HAP-1 (cell line): ENCODE results near the gene MYRIP.
A peak's percentile ranks its signal among the peaks of the same experiment; 100 is the strongest.

ENCODE experiments used
- DNase-seq, 2 experiments: peaks; one replicate each; pipeline ENCODE4 v3.0.0-alpha.2; 2016 to 2020; ENCODE audit warnings: low spot score in 2 of 2
- H3K27me3 ChIP-seq: fragments of 250-450 bp; sonication (Bioruptor Pico); 2 replicates; pipeline ENCODE4 v1.5.1; 2020; ENCODE audit warnings: low read depth, mild to moderate bottlenecking, moderate library complexity
- H3K36me3 ChIP-seq: fragments of 250-450 bp; sonication (Bioruptor Pico); replicated peaks from 2 replicates; pipeline ENCODE4 v1.5.1; 2020; ENCODE audit warnings: mild to moderate bottlenecking
- H3K4me1 ChIP-seq: fragments of 250-450 bp; sonication (Bioruptor Pico); 2 replicates; pipeline ENCODE4 v1.5.1; 2020; ENCODE audit warnings: mild to moderate bottlenecking
- H3K4me3 ChIP-seq: fragments of 250-450 bp; sonication (Bioruptor Pico); 2 replicates; pipeline ENCODE4 v1.5.1; 2020; ENCODE audit warnings: mild to moderate bottlenecking, moderate library complexity
- H3K9me3 ChIP-seq: fragments of 250-450 bp; sonication (Bioruptor Pico); 2 replicates; pipeline ENCODE4 v1.5.1; 2020; ENCODE audit warnings: mild to moderate bottlenecking, moderate library complexity
- in situ Hi-C: fragments of 300-500 bp; cut with MboI; formaldehyde crosslinking; loops from 3 replicates; pipeline ENCODE4 v1.14.3; 2020; ENCODE audit warnings: low sequenced_read_pairs, inconsistent platforms, mixed read lengths

Gene MYRIP

GRCh38 chr3:39972508-39972907 is 163.1 kb downstream of the MYRIP start:
- in situ Hi-C loops = no loop called here
- H3K27me3 ChIP-seq = no peaks in the 10 kb centered on the region
- no peak for DNase-seq
- H3K4me1 ChIP-seq = no peaks in the 10 kb centered on the region
- no peaks in the 10 kb centered on the region for H3K9me3 ChIP-seq
- no peak overlapping the region for H3K4me3 ChIP-seq
- no peaks in the 10 kb centered on the region for H3K36me3 ChIP-seq

DNA sequence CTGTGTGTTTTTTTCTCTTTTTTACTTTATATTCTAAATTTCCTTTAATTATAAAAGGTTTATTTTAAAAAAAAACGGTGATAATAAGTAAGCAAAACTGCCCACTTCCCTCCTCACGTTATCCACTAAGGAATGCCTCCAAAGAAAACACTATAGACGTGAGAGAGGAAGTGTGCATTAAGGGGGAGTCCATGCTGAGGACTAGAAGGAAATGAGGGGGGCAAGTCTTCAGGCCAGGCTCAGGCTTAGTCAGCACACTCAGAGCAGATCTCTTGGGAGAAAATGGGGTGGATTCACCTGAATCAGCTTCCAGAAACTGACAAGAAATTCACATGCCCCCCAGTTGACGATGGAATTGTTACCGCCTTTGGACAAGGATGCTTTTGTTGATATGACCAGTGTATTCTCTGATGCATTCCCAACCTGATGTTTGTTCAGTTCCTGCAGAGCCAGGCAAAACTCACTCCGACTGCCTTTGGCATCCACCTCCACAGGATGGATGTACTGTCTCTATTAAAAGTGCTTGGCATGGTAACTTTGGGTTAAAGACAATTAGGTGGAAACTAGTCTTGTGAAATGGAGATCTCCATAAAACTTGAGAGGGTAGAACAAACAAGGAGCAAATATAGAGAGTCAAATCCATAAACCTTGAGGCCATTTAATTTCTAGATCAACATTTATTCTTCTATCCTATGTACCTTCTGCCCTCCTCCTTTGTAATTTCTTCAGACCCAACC is 167.8 kb downstream of the MYRIP start:
- in situ Hi-C loops = loop anchor here (25.0 kb wide), 1 partner anchor 440 kb away; no protein-coding TSS in a partner anchor
- no peaks in the 10 kb centered on the region for H3K9me3 ChIP-seq
- no peaks in the 10 kb centered on the region for H3K27me3 ChIP-seq
- H3K4me1 ChIP-seq = no peaks in the 10 kb centered on the region
- DNase-seq = no peak
- no peak overlapping the region for H3K4me3 ChIP-seq
- no peaks in the 10 kb centered on the region for H3K36me3 ChIP-seq

- in situ Hi-C loops = loop anchor here (25.0 kb wide), 1 partner anchor 441 kb away; no protein-coding TSS in a partner anchor
- H3K27me3 ChIP-seq = no peaks in the 10 kb centered on the region
- no peaks in the 10 kb centered on the region for H3K4me1 ChIP-seq
- H3K9me3 ChIP-seq = no peaks in the 10 kb centered on the region
- H3K36me3 ChIP-seq = no peaks in the 10 kb centered on the region
- DNase-seq = no peak
- H3K4me3 ChIP-seq = no peak overlapping the region
Measured at GRCh38 chr3:39978308-39978707, 168.9 kb downstream of the MYRIP start.

DNA sequence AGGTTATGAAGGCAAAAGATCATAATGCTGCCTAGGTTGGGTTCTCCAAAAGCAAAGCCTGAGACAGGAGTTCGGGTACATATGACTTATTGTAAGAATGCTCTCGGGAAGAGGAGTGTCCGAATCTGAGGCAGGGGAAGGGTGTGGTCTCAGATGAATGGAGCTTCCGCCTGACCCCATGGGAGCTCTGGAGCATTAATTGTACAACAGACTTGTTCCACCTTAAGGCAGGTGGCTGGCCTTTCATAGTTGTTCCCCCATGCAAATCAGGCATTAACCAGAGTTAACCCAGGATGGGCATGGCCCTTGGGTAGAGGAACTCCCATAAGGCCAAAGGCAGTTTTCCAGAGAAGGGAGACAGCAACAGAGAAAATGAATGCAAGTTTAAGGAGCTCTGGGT is 170.6 kb downstream of the MYRIP start:
- H3K4me1 ChIP-seq = no peaks in the 10 kb centered on the region
- in situ Hi-C loops = loop anchor here (25.0 kb wide), 1 partner anchor 443 kb away; no protein-coding TSS in a partner anchor
- no peak for DNase-seq

DNA sequence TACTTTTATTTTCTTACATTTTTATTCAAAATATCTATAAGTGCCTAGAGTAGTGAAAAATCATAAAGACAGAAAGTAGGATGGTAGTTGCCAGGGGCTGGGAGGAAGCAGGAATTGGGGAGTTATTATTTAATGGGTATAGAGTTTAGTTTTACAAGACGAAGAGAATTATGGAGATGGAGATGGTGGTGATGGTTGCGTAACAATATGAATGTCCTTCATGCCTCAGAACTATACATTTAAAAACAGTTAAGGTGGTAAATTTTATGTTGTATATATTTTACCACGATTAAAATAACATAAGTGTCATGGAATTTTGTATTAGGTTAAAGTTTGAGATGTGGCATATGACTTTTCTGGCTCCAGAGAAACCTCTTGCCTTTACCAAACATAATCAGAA is 171.4 kb downstream of the MYRIP start:
- Histone ChIP-seq H3K36me3 (no peaks in the 10 kb centered on the region), H3K4me3 (no peak overlapping the region), H3K27me3 (no peaks in the 10 kb centered on the region), H3K9me3 (0 out of 2 replicates have a peak, but pooled peaks cover 2% of the 10 kb centered on the region), H3K4me1 (no peaks in the 10 kb centered on the region)
- in situ Hi-C loops = loop anchor here (25.0 kb wide), 1 partner anchor 443 kb away; no protein-coding TSS in a partner anchor
- DNase-seq = no peak

More for the DNA sequence above, 170.6 kb downstream of the MYRIP start:
- Histone ChIP-seq H3K9me3 (0 out of 2 replicates have a peak, but pooled peaks cover 2% of the 10 kb centered on the region), H3K36me3 (no peaks in the 10 kb centered on the region), H3K27me3 (no peaks in the 10 kb centered on the region), H3K4me3 (no peak overlapping the region)

GRCh38 chr3:39981547-39982184 is 172.3 kb downstream of the MYRIP start:
- no peak for DNase-seq
- Histone ChIP-seq H3K27me3 (no peaks in the 10 kb centered on the region), H3K4me1 (no peaks in the 10 kb centered on the region), H3K9me3 (0 out of 2 replicates have a peak, but pooled peaks cover 2% of the 10 kb centered on the region), H3K36me3 (no peaks in the 10 kb centered on the region), H3K4me3 (no peak overlapping the region)
- in situ Hi-C loops = loop anchor here (25.0 kb wide), 1 partner anchor 444 kb away; no protein-coding TSS in a partner anchor

- no peaks in the 10 kb centered on the region for H3K36me3 ChIP-seq
- DNase-seq = no peak
- in situ Hi-C loops = loop anchor here (25.0 kb wide), 1 partner anchor 446 kb away; no protein-coding TSS in a partner anchor
- no peaks in the 10 kb centered on the region for H3K4me1 ChIP-seq
- no peaks in the 10 kb centered on the region for H3K27me3 ChIP-seq
- H3K4me3 ChIP-seq = no peak overlapping the region
- H3K9me3 ChIP-seq = 0 out of 2 replicates have a peak, but pooled peaks cover 2% of the 10 kb centered on the region
Measured at GRCh38 chr3:39982665-39983357, 173.4 kb downstream of the MYRIP start.

DNA sequence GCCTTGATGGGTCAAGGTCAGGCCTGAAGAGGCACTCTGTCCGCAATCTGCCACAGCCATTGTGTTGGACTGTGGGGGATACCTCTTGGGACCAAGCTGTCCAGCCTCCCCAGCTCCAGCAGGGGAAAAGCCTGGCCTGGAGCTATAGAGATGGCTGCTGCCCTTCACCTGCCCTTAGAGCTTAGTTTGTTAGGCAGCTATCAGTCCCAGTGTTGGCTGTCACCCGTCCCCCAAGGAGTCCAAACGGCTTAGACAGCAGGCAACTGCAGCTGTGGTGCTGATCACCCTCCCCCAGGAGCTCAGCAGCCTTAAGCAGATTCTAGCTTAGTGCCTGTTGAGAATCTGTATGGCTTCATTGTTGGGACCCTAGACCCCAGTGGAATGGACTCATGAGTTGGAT is 180.3 kb downstream of the MYRIP start:
- Histone ChIP-seq H3K36me3 (no peaks in the 10 kb centered on the region), H3K4me3 (no peak overlapping the region), H3K9me3 (peaks cover 2% of the 10 kb centered on the region; the same call in 1 of the 2 replicates), H3K27me3 (no peaks in the 10 kb centered on the region), H3K4me1 (no peaks in the 10 kb centered on the region)
- in situ Hi-C loops = loop anchor here (25.0 kb wide), 1 partner anchor 452 kb away; no protein-coding TSS in a partner anchor
- DNase-seq = no peak

GRCh38 chr3:39990532-39990931 is 181.1 kb downstream of the MYRIP start:
- in situ Hi-C loops = loop anchor here (25.0 kb wide), 1 partner anchor 453 kb away; no protein-coding TSS in a partner anchor
- no peaks in the 10 kb centered on the region for H3K4me1 ChIP-seq
- no peaks in the 10 kb centered on the region for H3K27me3 ChIP-seq
- H3K4me3 ChIP-seq = no peak overlapping the region
- DNase-seq = peak; percentile 42 to 65
- H3K9me3 ChIP-seq = peaks cover 2% of the 10 kb centered on the region; the same call in 1 of the 2 replicates
- H3K36me3 ChIP-seq = no peaks in the 10 kb centered on the region

GRCh38 chr3:40008796-40009195 is 199.4 kb downstream of the MYRIP start:
- no peaks in the 10 kb centered on the region for H3K27me3 ChIP-seq
- peaks cover 11% of the 10 kb centered on the region for H3K4me1 ChIP-seq
- no peak for DNase-seq
- no peaks in the 10 kb centered on the region for H3K36me3 ChIP-seq
- no peaks in the 10 kb centered on the region for H3K9me3 ChIP-seq
- in situ Hi-C loops = no loop called here
- no peak overlapping the region for H3K4me3 ChIP-seq

GRCh38 chr3:40009991-40010390 is 200.6 kb downstream of the MYRIP start:
- peaks cover 11% of the 10 kb centered on the region for H3K4me1 ChIP-seq
- no peaks in the 10 kb centered on the region for H3K27me3 ChIP-seq
- in situ Hi-C loops = no loop called here
- no peaks in the 10 kb centered on the region for H3K36me3 ChIP-seq
- H3K9me3 ChIP-seq = no peaks in the 10 kb centered on the region
- DNase-seq = no peak
- no peak overlapping the region for H3K4me3 ChIP-seq

DNA sequence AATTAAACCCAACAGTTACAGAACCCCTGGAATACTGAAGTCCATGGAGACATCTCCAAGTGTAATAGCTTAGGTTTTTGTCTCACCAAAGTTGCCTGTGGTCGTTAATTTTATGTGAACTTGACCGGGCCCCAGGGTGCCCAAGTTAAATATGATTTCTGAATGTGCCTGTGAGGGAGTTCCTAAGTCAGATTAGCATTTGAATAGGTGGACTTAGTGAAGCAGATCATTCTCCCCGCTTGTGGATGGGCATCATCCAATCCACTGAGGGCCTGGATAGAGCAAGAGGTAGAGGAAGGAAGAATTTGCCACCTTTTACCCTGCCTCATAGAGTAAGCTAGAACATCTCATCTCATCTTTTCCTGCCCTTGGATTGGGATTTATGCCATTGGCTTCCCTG is 203.0 kb downstream of the MYRIP start:
- Histone ChIP-seq H3K4me3 (no peak overlapping the region), H3K4me1 (peaks cover 11% of the 10 kb centered on the region), H3K36me3 (no peaks in the 10 kb centered on the region), H3K27me3 (no peaks in the 10 kb centered on the region), H3K9me3 (no peaks in the 10 kb centered on the region)
- peak; percentile 51 to 84 for DNase-seq
- in situ Hi-C loops = no loop called here

DNA sequence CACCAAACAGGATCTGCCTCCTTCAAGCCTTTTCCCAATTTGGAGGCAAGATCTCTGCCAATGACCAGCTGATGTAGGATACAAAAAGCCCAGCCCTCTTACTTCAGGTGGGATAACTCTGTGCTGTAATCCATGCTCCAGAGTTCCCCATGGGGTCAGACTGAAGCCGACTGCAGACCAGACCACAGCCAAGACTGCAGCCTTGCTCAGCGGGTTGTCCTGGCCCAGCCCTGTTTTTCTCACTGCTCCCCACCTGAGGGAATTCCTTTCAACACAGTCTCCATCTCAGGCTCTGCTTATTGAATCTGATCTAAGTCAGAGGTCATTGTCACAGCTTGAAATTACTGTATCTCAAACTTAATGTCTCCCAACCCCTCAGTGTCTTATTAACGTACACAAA is 207.0 kb downstream of the MYRIP start:
- Histone ChIP-seq H3K9me3 (no peaks in the 10 kb centered on the region), H3K4me1 (peaks cover 14% of the 10 kb centered on the region), H3K4me3 (no peak overlapping the region), H3K27me3 (no peaks in the 10 kb centered on the region), H3K36me3 (no peaks in the 10 kb centered on the region)
- in situ Hi-C loops = no loop called here
- no peak for DNase-seq
